HL-60 (cell line): ENCODE measurements around the gene RAET1E.

Experiments
- CTCF ChIP-seq: IDR thresholded peaks from one replicate; pipeline ENCODE4 v1.5.1; 2011; ENCODE audit warnings: low read length, control low read depth, inconsistent platforms; ENCODE audit not compliant: insufficient read depth
- GABPA ChIP-seq: IDR thresholded peaks from 2 replicates; pipeline ENCODE4 v1.6.1; 2012; ENCODE audit warnings: low read depth

GRCh38 chr6:149855040-149855654 is 42.8 kb downstream of the RAET1E start:
- TF ChIP-seq GABPA, result no peak
- TF ChIP-seq CTCF, result no peak
